Mesendoderm (in vitro differentiated cells): Measurements from ENCODE around the gene OAS1.
"Not testable (repeated sequence)": the region's sequence is repeated elsewhere in the genome, so short reads cannot be mapped to it uniquely, and the experiment has no call there.

Source experiments
- DNase-seq: peaks from one replicate; pipeline ENCODE4 v3.0.0; 2013
- H2AK5ac ChIP-seq: 2 replicates; pipeline ENCODE4 v1.6.1; 2013; ENCODE audit warnings: low read length, inconsistent platforms
- H2BK120ac ChIP-seq: 2 replicates; pipeline ENCODE4 v1.6.1; 2013; ENCODE audit warnings: low read depth, mild to moderate bottlenecking, low read length, moderate library complexity, mixed read lengths
- H2BK15ac ChIP-seq: replicated peaks from 2 replicates; pipeline ENCODE4 v1.6.1; 2013; ENCODE audit warnings: low read depth, mild to moderate bottlenecking, moderate library complexity
- H2BK5ac ChIP-seq: 2 replicates; pipeline ENCODE4 v1.6.1; 2013; ENCODE audit warnings: low read length, inconsistent platforms
- H3K18ac ChIP-seq: 2 replicates; pipeline ENCODE4 v1.6.1; 2013; ENCODE audit warnings: mild to moderate bottlenecking, low read length, mixed read lengths
- H3K23ac ChIP-seq: one replicate; pipeline ENCODE4 v1.6.1; 2013; ENCODE audit warnings: low read length
- H3K27ac ChIP-seq: 2 replicates; pipeline ENCODE4 v1.5.1; 2013; ENCODE audit warnings: low read depth, mild to moderate bottlenecking, inconsistent platforms, low read length, moderate library complexity
- H3K27me3 ChIP-seq: 2 replicates; pipeline ENCODE4 v1.6.1; 2013; ENCODE audit warnings: low read length, control low read depth, mild to moderate bottlenecking, inconsistent platforms; ENCODE audit not compliant: insufficient read depth, poor library complexity
- H3K36me3 ChIP-seq: 2 replicates; pipeline ENCODE4 v1.6.1; 2013; ENCODE audit warnings: low read length, inconsistent platforms; ENCODE audit not compliant: control insufficient read depth, insufficient read depth
- H3K4ac ChIP-seq: one replicate; pipeline ENCODE4 v1.6.1; 2013; ENCODE audit warnings: low read depth, mild to moderate bottlenecking, low read length, moderate library complexity
- H3K4me1 ChIP-seq: 2 replicates; pipeline ENCODE4 v1.6.1; 2013; ENCODE audit warnings: low read depth, low read length, inconsistent platforms; ENCODE audit not compliant: control insufficient read depth
- H3K4me2 ChIP-seq: 2 replicates; pipeline ENCODE4 v1.6.1; 2013; ENCODE audit warnings: low read length
- H3K4me3 ChIP-seq: 2 replicates; pipeline ENCODE4 v1.5.1; 2013; ENCODE audit warnings: mild to moderate bottlenecking, low read length
- H3K56ac ChIP-seq: one replicate; pipeline ENCODE4 v1.6.1; 2013; ENCODE audit warnings: low read length
- H3K79me1 ChIP-seq: 2 replicates; pipeline ENCODE4 v1.6.1; 2013; ENCODE audit warnings: low read length, inconsistent platforms
- H3K79me2 ChIP-seq: 2 replicates; pipeline ENCODE4 v1.6.1; 2013; ENCODE audit warnings: mild to moderate bottlenecking, low read length; ENCODE audit not compliant: control insufficient read depth, insufficient read depth
- H3K9ac ChIP-seq: 2 replicates; pipeline ENCODE4 v1.6.1; 2013; ENCODE audit warnings: low read length, inconsistent platforms
- H4K5ac ChIP-seq: one replicate; pipeline ENCODE4 v1.6.1; 2013; ENCODE audit warnings: low read length
- H4K8ac ChIP-seq: one replicate; pipeline ENCODE4 v1.6.1; 2013; ENCODE audit warnings: low read depth, mild to moderate bottlenecking, control low read depth, low read length, moderate library complexity
- WGBS: extraction: QIAGEN DNeasy Blood & Tissue Kit; methylation state at CpG from one replicate; pipeline ENCODE4 v1.1.7; 2013; ENCODE audit warnings: low lambda C conversion rate, missing lambda C conversion rate; ENCODE audit not compliant: insufficient coverage; ENCODE audit errors: extremely low coverage; 5-methylcytosine and 5-hydroxymethylcytosine counted together

OAS1 gene

DNA sequence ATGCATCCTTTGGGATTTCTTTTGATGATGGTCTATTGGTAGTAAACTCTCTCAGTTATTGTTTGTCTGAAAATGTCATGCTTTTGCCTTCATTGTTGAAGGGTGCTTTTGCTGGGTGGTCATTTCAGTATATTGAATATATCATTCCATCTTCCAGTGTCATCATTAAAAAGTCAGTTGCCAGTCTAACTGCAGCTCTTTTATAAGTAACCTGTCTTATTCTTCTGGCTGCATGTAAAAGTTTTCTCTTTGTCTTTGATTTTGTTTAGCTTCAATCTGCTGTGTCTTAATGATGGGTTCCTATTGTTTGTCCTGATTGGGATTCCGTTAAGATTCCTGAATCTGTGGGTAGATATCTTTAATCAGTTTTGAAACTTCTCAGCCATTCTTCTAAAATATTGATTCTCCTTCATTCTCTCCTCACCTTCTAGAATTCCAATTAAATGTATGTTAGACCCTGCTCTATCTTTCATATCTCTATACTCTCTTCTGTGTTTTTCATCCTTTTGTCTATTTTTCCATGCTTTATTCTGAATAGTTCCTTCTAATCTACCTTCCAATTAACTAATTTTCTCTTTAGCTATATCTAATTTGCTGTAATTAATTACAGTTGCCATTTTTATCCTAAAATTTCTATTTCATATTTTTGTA, 6.4 kb downstream of the OAS1 start:
- Histone ChIP-seq H3K9ac (no peak overlapping the region), H3K27ac (no peak overlapping the region), H4K8ac (no peak overlapping the region), H3K4me1 (no peaks in the 10 kb centered on the region), H3K56ac (no peak overlapping the region), H3K79me2 (no peaks in the 10 kb centered on the region), H3K4me3 (no peak overlapping the region), H2AK5ac (no peak overlapping the region), H4K5ac (no peak overlapping the region), H3K36me3 (no peaks in the 10 kb centered on the region), H3K23ac (no peak overlapping the region), H2BK5ac (no peak overlapping the region), H3K27me3 (no peaks in the 10 kb centered on the region), H3K18ac (no peak overlapping the region), H3K4ac (no peak overlapping the region), H3K4me2 (no peak overlapping the region), H3K79me1 (no peaks in the 10 kb centered on the region), H2BK120ac (no peak overlapping the region), H2BK15ac (no peak overlapping the region)
- WGBS, result no CpG with 5 or more reads among the region's 1 CpG
- DNase-seq, result no peak

DNA sequence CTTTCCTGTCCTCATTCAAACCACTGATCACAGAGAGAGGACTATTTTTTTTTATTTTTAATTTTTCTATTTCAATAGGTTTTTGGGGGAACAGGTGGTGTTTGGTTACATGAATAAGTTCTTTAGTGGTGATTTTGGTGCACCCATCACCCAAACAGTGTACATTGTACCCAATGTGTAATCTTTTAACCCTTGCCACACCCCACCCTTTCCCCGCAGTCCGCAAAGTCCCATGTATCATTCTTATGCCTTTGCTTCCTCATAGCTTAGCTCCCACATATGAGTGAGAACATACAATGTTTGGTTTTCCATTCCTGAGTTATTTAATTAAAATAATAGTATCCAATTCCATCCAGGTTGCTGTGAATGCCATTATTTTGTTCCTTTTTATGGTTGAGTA, 7.1 kb downstream of the OAS1 start:
- H2BK15ac ChIP-seq, H3K36me3 ChIP-seq, H2BK120ac ChIP-seq, H3K4me2 ChIP-seq, H3K4me3 ChIP-seq, H3K79me2 ChIP-seq, H3K79me1 ChIP-seq, H3K4me1 ChIP-seq, H4K5ac ChIP-seq, DNase-seq, H3K27ac ChIP-seq, H3K9ac ChIP-seq, H4K8ac ChIP-seq, H2BK5ac ChIP-seq, H2AK5ac ChIP-seq, H3K4ac ChIP-seq, H3K18ac ChIP-seq, H3K56ac ChIP-seq, H3K23ac ChIP-seq, H3K27me3 ChIP-seq: not testable (repeated sequence)
- WGBS, result no CpG with 5 or more reads among the region's 2 CpGs

DNA sequence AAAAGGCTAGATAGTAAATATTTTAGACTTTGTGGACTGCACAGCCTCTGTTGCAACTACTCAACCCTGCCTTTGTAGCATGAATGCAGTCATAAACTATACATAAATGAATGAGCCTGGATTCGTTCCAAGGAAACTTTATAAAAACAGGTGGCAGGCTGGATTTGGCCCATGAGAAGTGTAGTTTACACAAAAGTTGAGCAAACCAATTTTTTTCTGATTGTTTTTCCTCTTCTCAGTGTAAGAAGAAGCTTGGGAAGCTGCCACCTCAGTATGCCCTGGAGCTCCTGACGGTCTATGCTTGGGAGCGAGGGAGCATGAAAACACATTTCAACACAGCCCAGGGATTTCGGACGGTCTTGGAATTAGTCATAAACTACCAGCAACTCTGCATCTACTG, 9.5 kb downstream of the OAS1 start:
- H4K8ac ChIP-seq, result no peak overlapping the region
- DNase-seq, result no peak
- no peak overlapping the region for H3K4me2 ChIP-seq
- H3K79me2 ChIP-seq, result no peaks in the 10 kb centered on the region
- no peaks in the 10 kb centered on the region for H3K79me1 ChIP-seq
- no peaks in the 10 kb centered on the region for H3K4me1 ChIP-seq
- H2BK15ac ChIP-seq, result no peak overlapping the region
- no peak overlapping the region for H3K18ac ChIP-seq
- H3K56ac ChIP-seq, result no peak overlapping the region
- no peak overlapping the region for H2BK120ac ChIP-seq
- H3K23ac ChIP-seq, result no peak overlapping the region
- H3K27me3 ChIP-seq, result no peaks in the 10 kb centered on the region
- no peak overlapping the region for H3K4ac ChIP-seq
- H3K36me3 ChIP-seq, result no peaks in the 10 kb centered on the region
- H2BK5ac ChIP-seq, result no peak overlapping the region
- H3K4me3 ChIP-seq, result no peak overlapping the region
- H2AK5ac ChIP-seq, result no peak overlapping the region
- no peak overlapping the region for H4K5ac ChIP-seq
- no peak overlapping the region for H3K27ac ChIP-seq
- WGBS, result no CpG with 5 or more reads among the region's 5 CpGs
- H3K9ac ChIP-seq, result no peak overlapping the region

DNA sequence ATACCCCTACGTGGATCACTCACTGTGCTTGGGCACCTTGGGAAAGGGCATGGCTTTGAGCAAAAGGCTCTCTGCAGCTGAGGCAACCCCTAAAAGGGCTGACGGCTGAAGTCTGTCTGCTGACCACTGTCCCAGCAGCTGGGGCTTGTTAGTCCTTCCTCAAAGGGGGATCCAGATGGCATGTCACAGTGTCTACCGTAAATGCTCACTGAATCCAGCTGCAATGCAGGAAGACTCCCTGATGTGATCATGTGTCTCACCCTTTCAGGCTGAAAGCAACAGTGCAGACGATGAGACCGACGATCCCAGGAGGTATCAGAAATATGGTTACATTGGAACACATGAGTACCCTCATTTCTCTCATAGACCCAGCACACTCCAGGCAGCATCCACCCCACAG, 12.4 kb downstream of the OAS1 start:
- no peak overlapping the region for H2BK120ac ChIP-seq
- no peaks in the 10 kb centered on the region for H3K36me3 ChIP-seq
- H3K4ac ChIP-seq, result no peak overlapping the region
- no peak overlapping the region for H3K27ac ChIP-seq
- H3K4me2 ChIP-seq, result no peak overlapping the region
- no peak overlapping the region for H2BK15ac ChIP-seq
- H2BK5ac ChIP-seq, result no peak overlapping the region
- no CpG with 5 or more reads among the region's 6 CpGs for WGBS
- H4K8ac ChIP-seq, result no peak overlapping the region
- H3K23ac ChIP-seq, result no peak overlapping the region
- H3K9ac ChIP-seq, result no peak overlapping the region
- H3K56ac ChIP-seq, result no peak overlapping the region
- H3K4me1 ChIP-seq, result no peaks in the 10 kb centered on the region
- no peak overlapping the region for H3K18ac ChIP-seq
- no peak overlapping the region for H4K5ac ChIP-seq
- no peak overlapping the region for H3K4me3 ChIP-seq
- H3K79me1 ChIP-seq, result no peaks in the 10 kb centered on the region
- H3K27me3 ChIP-seq, result no peaks in the 10 kb centered on the region
- H2AK5ac ChIP-seq, result no peak overlapping the region
- no peak for DNase-seq
- no peaks in the 10 kb centered on the region for H3K79me2 ChIP-seq

DNA sequence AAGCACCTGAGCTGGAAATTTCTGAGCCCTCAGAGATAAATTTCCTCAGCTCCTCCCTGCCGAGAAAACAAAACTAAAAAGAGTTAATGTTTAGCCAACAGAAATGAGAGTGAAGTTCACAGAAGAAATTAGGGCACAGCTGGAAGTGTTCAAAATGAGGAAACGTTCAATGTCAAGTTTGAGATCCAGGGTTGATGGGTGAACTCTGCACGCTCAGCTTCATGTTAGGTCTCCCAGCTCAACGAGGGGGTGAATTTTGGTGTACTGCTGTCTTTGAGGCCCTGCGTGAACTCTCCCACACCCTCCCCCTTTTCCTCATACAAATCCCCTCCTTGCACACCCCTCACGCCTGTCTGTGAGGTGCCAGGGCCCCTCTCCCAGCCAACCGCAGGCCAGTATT, 18.2 kb downstream of the OAS1 start:
- Histone ChIP-seq H2AK5ac (no peak overlapping the region), H2BK5ac (no peak overlapping the region), H3K79me1 (no peaks in the 10 kb centered on the region), H3K4me1 (no peaks in the 10 kb centered on the region), H3K23ac (no peak overlapping the region), H3K27ac (no peak overlapping the region), H3K36me3 (no peaks in the 10 kb centered on the region), H3K9ac (no peak overlapping the region), H2BK15ac (no peak overlapping the region), H4K5ac (no peak overlapping the region), H3K18ac (no peak overlapping the region), H3K27me3 (no peaks in the 10 kb centered on the region), H4K8ac (no peak overlapping the region), H2BK120ac (no peak overlapping the region), H3K79me2 (no peaks in the 10 kb centered on the region), H3K4ac (no peak overlapping the region), H3K56ac (no peak overlapping the region), H3K4me2 (no peak overlapping the region), H3K4me3 (no peak overlapping the region)
- DNase-seq, result no peak
- no CpG with 5 or more reads among the region's 7 CpGs for WGBS

DNA sequence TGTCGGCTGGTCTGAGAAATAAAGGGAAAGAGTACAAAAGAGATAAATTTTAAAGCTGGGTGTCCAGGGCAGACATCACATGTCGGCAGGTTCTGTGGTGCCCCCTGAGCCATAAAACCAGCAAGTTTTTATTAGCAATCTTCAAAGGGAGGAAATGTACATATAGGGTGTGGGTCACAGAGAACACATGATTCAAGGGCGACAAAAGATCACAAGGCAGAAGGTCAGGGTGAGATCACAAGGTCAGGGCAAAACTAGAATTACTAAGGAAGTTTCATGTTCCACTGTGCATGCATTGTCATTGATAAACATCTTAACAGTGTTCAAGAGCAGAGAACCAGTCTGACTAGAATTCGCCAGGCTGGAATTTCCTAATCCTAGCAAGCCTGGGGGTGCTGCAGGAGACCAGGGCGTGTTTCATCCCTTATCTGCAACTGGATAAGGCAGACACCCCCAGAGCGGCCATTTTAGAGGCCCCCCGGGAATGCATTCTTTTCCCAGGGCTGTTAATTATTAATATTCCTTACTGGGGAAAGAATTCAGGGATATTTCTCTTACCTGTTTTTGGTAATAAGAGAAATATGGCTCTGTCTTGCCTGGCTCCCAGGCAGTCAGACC, 19.8 kb downstream of the OAS1 start:
- H2BK15ac ChIP-seq, H3K23ac ChIP-seq, H2BK5ac ChIP-seq, H3K9ac ChIP-seq, H4K8ac ChIP-seq, H3K56ac ChIP-seq, H3K36me3 ChIP-seq, H2BK120ac ChIP-seq, H3K27me3 ChIP-seq, DNase-seq, H3K27ac ChIP-seq, H3K79me2 ChIP-seq, H2AK5ac ChIP-seq, H3K4me2 ChIP-seq, H3K18ac ChIP-seq, H4K5ac ChIP-seq, H3K4ac ChIP-seq, H3K4me1 ChIP-seq, H3K4me3 ChIP-seq, H3K79me1 ChIP-seq: not testable (repeated sequence)
- WGBS, result no CpG with 5 or more reads among the region's 7 CpGs
